HG03175 (cell line): Measurements from ENCODE around the gene LEMD1.
A peak's percentile ranks its signal among the peaks of the same experiment; 100 is the strongest.

ENCODE experiments used
- ATAC-seq: cut with Tn5 transposase; IDR thresholded peaks from one replicate; pipeline ENCODE4 v1.9.1; 2021; ENCODE audit warnings: mild to moderate bottlenecking, moderate library complexity; ENCODE audit not compliant: unreplicated experiment

Gene LEMD1

DNA sequence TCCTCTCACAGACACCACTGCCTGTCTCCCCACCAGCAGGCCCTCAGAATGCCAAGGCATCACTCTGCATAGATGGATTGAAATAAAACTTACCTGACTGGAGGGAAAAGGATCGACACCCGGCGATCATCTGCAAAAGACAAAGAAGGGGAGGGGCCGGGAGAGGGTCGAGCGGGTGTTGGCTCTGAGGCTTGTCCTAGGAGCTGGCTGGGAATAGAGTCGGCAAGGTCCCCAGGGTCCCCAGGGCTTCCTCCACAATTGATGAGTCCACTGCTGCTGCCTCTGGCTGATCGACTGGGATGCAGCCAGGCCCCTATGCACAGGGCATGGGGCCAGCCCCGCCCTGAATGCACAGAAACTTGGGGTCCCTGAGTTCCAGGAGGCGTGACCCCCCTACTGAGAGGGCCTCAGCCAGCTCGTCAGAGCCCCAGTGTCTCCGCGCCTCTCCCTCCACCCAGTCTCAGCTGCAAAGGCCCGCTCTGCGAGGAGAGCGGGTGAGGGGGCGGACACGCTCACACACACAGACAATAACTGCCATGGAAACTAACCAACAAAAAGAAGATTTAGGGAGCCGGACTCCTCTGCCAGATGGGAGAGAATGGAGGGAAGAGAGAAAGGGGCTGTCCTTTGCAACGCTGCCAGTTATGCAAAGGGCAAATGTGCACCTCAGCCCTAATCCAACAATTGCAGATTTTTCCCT lies 65.3 kb downstream of the LEMD1 start, which contains the start of gene KLHDC8A:
KLHDC8A (minus strand) TSS at position 483 of the 700 bp plus-strand sequence. CDS start 13,318 bp downstream, outside the sequence.
- no peak for ATAC-seq

DNA sequence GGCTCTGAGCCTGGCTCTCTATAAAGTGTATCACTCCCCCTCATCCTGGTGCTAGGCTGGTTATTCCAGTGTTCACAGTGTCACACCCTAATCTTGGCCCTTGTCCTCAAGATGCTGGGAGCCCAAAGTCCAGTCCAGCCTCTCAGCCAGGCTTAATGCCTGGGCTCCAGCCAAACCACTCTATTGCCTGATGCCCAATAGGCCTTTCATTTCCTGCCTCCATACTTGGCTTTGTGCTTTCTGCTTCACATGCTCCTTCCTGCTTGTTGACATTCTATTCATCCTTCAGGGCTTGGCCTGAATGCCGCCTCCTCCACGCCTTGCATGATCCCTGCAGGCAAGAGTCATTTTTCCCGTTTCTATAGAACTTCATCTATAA lies 66.8 kb downstream of the LEMD1 start:
- ATAC-seq, result no peak

GRCh38 chr1:205354259-205355074 lies 67.4 kb downstream of the LEMD1 start:
- no peak for ATAC-seq

DNA sequence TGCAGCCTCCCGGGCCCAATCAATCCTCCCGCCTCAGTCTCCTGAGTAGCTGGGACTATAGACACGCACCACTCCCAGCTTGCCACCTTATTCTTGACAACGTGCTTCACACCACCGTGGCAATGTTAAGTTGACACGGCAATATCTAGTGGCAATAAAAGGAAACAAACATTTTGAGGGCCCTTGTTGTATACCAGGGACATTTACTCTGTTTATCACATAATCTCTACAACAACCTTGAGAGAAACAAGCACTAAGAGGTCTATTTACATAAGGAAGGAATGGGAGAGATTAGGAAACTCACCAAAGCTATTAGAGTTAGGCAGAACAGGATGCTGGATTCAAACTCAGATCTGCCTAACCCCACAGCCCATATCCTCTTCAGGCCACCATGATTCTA lies 68.2 kb downstream of the LEMD1 start:
- no peak for ATAC-seq

DNA sequence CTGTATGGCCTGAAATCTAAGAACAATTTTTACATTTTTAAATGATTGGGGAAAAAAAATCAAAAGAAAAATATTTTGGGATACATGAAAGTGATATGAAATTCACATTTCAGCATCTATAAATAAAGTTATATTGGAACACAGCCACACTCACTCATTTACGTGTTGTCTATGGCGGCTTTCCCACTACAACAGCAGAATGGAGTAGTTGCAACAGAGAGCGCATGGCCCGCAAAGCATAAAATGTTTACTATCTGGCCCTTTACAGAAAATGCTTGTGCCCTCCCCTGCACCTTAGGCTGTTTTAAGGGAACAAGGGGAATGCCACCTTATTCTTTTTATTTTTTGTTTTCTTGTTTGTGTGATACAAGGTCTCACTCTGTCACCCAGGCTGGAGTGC lies 68.7 kb downstream of the LEMD1 start:
- ATAC-seq, result no peak

- no peak for ATAC-seq
These were observed 69.7 kb downstream of the LEMD1 start for GRCh38 chr1:205351984-205352713.

DNA sequence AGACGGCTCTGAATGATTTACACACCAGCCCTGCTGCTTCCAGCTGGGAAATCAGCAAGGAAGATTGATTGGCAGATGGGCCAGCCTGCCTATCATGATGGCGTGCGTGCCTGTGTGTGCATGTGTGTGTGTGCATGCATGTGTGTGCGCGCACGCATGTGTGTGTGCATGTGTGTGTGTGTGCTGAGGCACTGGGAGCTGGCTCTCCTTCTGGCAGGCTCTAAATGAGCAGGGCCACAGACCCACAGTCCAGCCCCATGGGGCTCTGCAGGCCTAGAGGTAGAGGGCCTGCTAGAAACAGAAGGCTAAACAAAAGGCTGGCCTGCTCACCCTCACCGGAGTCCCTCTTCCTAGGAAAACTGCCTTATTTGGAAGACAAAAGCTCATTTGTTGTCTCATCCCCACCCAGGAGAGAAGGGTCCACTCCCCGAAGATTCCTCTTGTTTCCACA lies 71.1 kb downstream of the LEMD1 start:
- no peak for ATAC-seq

DNA sequence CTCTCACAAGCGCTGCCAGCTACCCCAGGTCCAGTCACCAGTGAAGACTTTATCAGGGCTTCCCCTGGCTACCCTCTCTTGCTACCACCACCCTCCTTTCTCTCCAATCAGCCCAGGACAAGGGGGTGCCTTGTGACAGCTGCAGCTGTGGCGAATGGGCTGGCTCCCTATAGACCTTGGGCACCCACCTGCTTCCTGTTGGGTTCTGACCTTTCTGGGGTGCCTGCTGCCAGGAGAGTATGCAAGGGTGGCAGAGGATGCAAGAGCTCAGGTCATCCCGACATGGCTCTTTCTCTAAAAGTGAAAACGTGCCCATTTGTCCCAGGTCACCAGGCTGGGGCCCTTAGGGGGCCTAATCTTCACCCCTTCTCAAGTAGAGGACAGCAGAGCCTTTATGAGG lies 71.7 kb downstream of the LEMD1 start:
- no peak for ATAC-seq

GRCh38 chr1:205348554-205349487 lies 73.0 kb downstream of the LEMD1 start:
- no peak for ATAC-seq

DNA sequence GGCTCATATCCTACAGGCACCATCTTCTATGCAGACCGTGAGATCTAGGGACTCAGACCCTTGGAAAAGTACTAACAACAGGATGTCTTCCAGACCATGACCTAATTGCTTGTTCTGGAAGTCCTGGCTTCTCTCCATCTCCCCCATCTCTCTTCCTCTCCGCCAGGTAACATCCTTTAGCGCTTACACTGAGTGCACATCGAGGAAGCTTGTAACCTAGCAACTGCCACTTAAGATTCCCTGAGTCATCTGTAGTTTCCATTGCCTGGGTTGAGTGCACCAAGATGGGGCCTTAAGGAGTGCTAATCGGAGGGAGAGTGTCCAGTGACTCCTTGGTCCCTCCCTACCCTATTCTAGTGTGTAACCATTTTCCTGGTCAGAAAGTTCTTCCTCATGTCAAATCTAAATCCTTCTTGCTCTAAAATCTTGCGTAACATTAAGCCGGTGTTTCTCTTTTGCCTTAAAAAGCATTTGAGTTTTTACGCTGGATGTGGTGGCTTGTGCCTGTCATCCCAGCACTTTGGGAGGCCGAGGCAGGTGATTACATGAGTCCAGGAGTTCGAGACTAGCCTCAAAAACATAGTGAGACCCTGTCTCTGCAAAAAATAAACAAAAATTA lies 74.8 kb downstream of the LEMD1 start:
- no peak for ATAC-seq

DNA sequence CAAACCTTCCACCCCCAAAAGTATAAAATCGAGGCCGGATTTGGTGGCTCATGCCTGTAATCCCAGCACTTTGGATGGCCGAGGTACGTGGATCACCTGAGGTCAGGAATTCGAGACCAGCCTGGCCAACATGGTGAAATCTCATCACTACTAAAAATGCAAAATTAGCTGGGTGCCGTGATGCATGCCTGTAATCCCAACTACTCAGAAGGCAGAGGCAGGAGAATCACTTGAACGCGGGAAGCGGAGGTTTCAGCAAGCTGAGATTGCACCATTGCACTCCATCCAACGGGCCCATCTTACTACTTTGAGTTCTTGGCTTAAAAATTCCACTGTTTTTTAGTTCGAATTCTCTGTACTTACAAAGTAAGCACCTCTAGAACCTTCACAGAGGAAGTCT lies 76.1 kb downstream of the LEMD1 start:
- no peak for ATAC-seq

- no peak for ATAC-seq
These were observed 77.6 kb downstream of the LEMD1 start for GRCh38 chr1:205344066-205344928.

GRCh38 chr1:205343431-205344065 lies 78.3 kb downstream of the LEMD1 start:
- ATAC-seq, result no peak

GRCh38 chr1:205342986-205343385 lies 78.9 kb downstream of the LEMD1 start:
- no peak for ATAC-seq

- ATAC-seq, result no peak
These were observed 81.2 kb downstream of the LEMD1 start for GRCh38 chr1:205340676-205341075.

DNA sequence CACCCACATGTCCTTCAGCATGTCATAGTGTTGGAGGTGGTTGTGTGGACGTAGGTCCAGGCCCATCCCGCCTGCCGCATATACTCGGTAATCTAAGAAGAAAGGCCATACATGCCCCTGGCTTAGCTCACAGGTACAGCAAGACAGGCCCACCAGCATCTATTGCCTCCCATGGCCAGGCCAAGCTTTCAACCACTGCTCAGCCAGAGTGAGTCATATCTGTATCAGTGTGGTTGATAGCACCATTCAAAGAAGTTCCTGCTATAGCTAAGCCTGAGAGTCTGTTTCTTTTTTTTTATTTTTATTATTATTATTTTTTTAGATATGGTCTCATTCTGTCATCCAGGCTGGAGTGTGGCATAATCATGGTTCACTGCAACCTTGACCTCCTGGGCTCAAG lies 82.1 kb downstream of the LEMD1 start:
- ATAC-seq, result peak; percentile 75

DNA sequence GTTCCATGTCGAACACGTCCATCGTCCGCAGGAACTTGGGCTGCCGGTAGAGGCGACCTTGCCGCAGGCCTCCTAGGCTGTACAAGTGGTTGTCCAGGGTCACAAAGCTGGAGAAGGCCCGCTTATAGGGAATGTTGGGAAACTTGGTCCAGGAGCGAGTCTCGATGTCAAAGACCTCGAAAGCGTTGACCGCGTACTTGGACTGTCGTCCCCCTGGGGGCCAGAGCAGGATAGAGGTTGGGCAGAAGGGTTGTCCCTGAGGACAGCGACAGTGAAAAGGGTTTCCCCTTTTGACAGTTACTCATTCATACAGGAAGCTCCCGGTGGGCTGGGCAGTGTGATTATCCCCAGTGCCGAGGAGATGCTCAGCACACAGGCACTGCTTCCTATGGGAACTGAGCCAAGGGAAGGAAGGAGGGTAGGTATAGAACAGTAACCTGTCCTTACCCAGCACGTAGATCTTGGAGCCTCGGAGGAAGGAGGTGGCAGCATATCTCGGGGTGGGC lies 82.6 kb downstream of the LEMD1 start:
- ATAC-seq, result no peak

GRCh38 chr1:205338011-205338410 lies 83.8 kb downstream of the LEMD1 start:
- no peak for ATAC-seq
